ENCODE measurements around the gene A2M.

The A2M gene

DNA sequence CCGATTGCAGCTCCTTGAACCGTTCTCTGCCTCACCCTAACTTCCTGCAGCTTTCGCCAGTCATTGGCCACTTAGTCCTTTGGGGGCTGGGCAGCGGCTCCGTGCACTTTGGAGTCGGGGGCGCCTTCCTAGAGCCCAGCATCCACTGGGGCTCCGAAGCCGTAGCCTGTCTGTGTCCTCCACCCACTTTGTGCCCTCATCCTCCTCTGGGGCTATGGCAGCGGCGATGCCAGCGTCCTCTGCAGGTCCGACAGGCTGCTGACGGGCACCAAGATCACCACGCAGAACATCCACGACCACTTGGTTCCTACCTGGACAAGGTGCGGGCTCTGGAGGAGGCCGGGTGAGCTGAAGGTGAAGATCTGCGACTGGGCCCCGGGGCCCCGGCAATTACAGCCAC lies 11.8 kb upstream of the A2M start:
- Histone ChIP-seq H3K23ac (ENCODE audit: low read length in 2 of 2) (no peak overlapping the region), H3K27ac (ENCODE audit: low read length, poor library complexity, severe bottlenecking) (no peak overlapping the region), H3K36me3 (ENCODE audit: control insufficient read depth in 1 of 2, insufficient read depth in 2 of 2, low read depth in 1 of 2, low read length in 2 of 2) (no peaks in the 10 kb centered on the region), H4K91ac (ENCODE audit: low read length) (no peak overlapping the region), H3K27me3 (ENCODE audit: control insufficient read depth in 1 of 2, insufficient read depth in 1 of 2, low read length in 2 of 2) (no peaks in the 10 kb centered on the region), H3K18ac (ENCODE audit: low read depth in 1 of 2, low read length in 2 of 2) (no peak overlapping the region), H2AK5ac (ENCODE audit: low read length, severe bottlenecking) (no peak overlapping the region), H3K79me1 (replicated peaks; ENCODE audit: low read length, poor library complexity, severe bottlenecking) (no peaks in the 10 kb centered on the region), H2BK15ac (ENCODE audit: low read depth, poor library complexity, severe bottlenecking) (no peak overlapping the region), H3K9ac (ENCODE audit: low read length) (no peak overlapping the region), H2AFZ (ENCODE audit: low read depth, low read length) (no peak overlapping the region), H3K4me2 (ENCODE audit: low read length, poor library complexity, severe bottlenecking) (no peak overlapping the region), H2BK5ac (ENCODE audit: low read depth, low read length, poor library complexity, severe bottlenecking) (no peak overlapping the region), H3K9me3 (ENCODE audit: control insufficient read depth, low read length) (peaks cover 3% of the 10 kb centered on the region), H3K4ac (ENCODE audit: low read depth in 1 of 2, low read length in 2 of 2) (no peak overlapping the region), H2BK120ac (ENCODE audit: low read depth, low read length) (no peak overlapping the region), H4K8ac (ENCODE audit: low read length) (no peak overlapping the region), H3K4me1 (ENCODE audit: control insufficient read depth, insufficient read depth, low read depth, low read length) (no peaks in the 10 kb centered on the region), H3K4me3 (ENCODE audit: insufficient read depth in 1 of 2, low read depth in 1 of 2, low read length in 2 of 2) (no peak overlapping the region), H3K14ac (ENCODE audit: low read length in 2 of 2) (no peak overlapping the region), H2BK12ac (ENCODE audit: low read length in 2 of 2) (no peak overlapping the region)
- DNase-seq = no peak
- WGBS = 95% methylated on average over 21 of the region's 21 CpGs

DNA sequence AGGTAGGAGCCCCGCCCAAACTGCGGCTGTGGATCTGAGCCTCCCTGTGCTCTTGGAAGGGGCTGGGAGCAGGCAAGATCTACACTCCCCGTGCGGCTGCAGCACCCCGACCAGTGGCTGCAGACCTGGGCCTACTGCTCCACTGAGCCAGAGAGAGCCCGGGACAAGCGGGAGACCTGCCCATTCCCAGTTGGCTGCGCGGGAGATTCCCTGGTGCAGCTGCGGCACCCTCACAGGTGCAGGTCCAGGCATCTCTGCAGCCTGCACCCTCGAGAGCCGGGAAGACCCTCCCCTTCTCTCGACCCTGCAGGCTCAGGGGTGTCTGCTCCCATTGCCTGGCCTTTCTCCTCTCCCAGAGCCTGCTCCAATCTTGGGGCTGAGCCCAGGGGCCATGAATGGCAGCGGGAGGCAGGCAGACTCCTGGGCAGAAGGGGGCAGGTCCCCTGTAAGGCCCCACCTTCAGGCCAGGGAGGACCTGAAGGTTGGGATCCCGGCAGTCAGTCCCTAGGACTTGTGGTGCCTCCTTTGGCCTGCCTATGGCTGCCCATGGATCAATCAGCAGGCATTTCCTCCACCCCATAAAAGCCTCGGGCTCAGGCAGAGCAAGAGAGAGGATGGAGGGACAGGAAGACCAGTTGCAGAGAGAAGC lies 8.8 kb upstream of the A2M start:
- Histone ChIP-seq H2BK15ac (ENCODE audit: low read depth, poor library complexity, severe bottlenecking) (no peak overlapping the region), H3K9ac (ENCODE audit: low read length) (no peak overlapping the region), H4K91ac (ENCODE audit: low read length) (no peak overlapping the region), H2BK120ac (ENCODE audit: low read depth, low read length) (no peak overlapping the region), H4K8ac (ENCODE audit: low read length) (peak overlapping the region; percentile 2), H3K9me3 (ENCODE audit: control insufficient read depth, low read length) (no peaks in the 10 kb centered on the region), H3K79me1 (replicated peaks; ENCODE audit: low read length, poor library complexity, severe bottlenecking) (no peaks in the 10 kb centered on the region), H3K4ac (ENCODE audit: low read depth in 1 of 2, low read length in 2 of 2) (no peak overlapping the region), H3K4me1 (ENCODE audit: control insufficient read depth, insufficient read depth, low read depth, low read length) (no peaks in the 10 kb centered on the region), H2BK5ac (ENCODE audit: low read depth, low read length, poor library complexity, severe bottlenecking) (no peak overlapping the region), H3K27ac (ENCODE audit: low read length, poor library complexity, severe bottlenecking) (no peak overlapping the region), H2AFZ (ENCODE audit: low read depth, low read length) (no peak overlapping the region), H3K27me3 (ENCODE audit: control insufficient read depth in 1 of 2, insufficient read depth in 1 of 2, low read length in 2 of 2) (no peaks in the 10 kb centered on the region), H3K14ac (ENCODE audit: low read length in 2 of 2) (no peak overlapping the region), H3K18ac (ENCODE audit: low read depth in 1 of 2, low read length in 2 of 2) (no peak overlapping the region), H3K23ac (ENCODE audit: low read length in 2 of 2) (no peak overlapping the region), H3K4me2 (ENCODE audit: low read length, poor library complexity, severe bottlenecking) (no peak overlapping the region), H3K36me3 (ENCODE audit: control insufficient read depth in 1 of 2, insufficient read depth in 2 of 2, low read depth in 1 of 2, low read length in 2 of 2) (no peaks in the 10 kb centered on the region), H2BK12ac (ENCODE audit: low read length in 2 of 2) (no peak overlapping the region), H3K4me3 (ENCODE audit: insufficient read depth in 1 of 2, low read depth in 1 of 2, low read length in 2 of 2) (no peak overlapping the region), H2AK5ac (ENCODE audit: low read length, severe bottlenecking) (no peak overlapping the region)
- WGBS = 88% methylated on average over 15 of the region's 16 CpGs
- no peak for DNase-seq

DNA sequence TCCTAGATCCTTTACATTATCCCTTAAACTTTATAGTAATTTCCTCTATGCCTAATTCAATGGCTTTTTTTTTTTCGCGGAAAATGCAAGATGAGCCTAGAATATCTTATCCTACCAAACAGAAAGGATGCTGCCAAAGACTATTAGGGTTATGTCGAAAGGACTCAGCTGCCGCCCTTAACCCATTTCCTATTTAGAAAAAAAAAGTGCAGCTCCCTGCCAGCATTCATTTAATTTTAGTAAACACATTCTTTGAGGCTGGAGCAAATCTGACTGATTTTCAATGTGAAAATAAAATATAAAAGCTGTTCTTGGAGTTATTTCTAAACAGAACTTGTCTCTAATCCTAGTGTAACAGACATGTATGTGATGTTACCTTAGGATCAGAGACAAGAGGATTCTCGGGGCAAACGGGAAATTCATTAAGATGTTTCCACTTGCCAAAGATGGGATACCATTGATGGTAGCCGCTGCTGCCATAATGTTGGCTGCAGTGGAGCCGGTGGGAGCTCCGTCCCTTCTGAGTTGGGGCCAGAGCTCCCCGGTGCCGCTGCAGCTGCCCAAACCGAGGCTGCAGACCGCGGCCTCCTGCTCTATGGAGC lies 8.2 kb upstream of the A2M start:
- H3K27ac ChIP-seq (ENCODE audit: low read length, poor library complexity, severe bottlenecking) = no peak overlapping the region
- H3K9me3 ChIP-seq (ENCODE audit: control insufficient read depth, low read length) = no peaks in the 10 kb centered on the region
- no peak overlapping the region for H2BK15ac ChIP-seq (ENCODE audit: low read depth, poor library complexity, severe bottlenecking)
- no peak overlapping the region for H2BK5ac ChIP-seq (ENCODE audit: low read depth, low read length, poor library complexity, severe bottlenecking)
- H3K4me3 ChIP-seq (ENCODE audit: insufficient read depth in 1 of 2, low read depth in 1 of 2, low read length in 2 of 2) = no peak overlapping the region
- no peak overlapping the region for H3K23ac ChIP-seq (ENCODE audit: low read length in 2 of 2)
- H3K18ac ChIP-seq (ENCODE audit: low read depth in 1 of 2, low read length in 2 of 2) = no peak overlapping the region
- no peak for DNase-seq
- H3K79me1 ChIP-seq (replicated peaks; ENCODE audit: low read length, poor library complexity, severe bottlenecking) = no peaks in the 10 kb centered on the region
- H3K27me3 ChIP-seq (ENCODE audit: control insufficient read depth in 1 of 2, insufficient read depth in 1 of 2, low read length in 2 of 2) = no peaks in the 10 kb centered on the region
- no peak overlapping the region for H3K9ac ChIP-seq (ENCODE audit: low read length)
- H4K8ac ChIP-seq (ENCODE audit: low read length) = no peak overlapping the region
- H3K36me3 ChIP-seq (ENCODE audit: control insufficient read depth in 1 of 2, insufficient read depth in 2 of 2, low read depth in 1 of 2, low read length in 2 of 2) = no peaks in the 10 kb centered on the region
- no peak overlapping the region for H2AFZ ChIP-seq (ENCODE audit: low read depth, low read length)
- H3K4me2 ChIP-seq (ENCODE audit: low read length, poor library complexity, severe bottlenecking) = no peak overlapping the region
- no peak overlapping the region for H4K91ac ChIP-seq (ENCODE audit: low read length)
- H2BK120ac ChIP-seq (ENCODE audit: low read depth, low read length) = no peak overlapping the region
- H2AK5ac ChIP-seq (ENCODE audit: low read length, severe bottlenecking) = no peak overlapping the region
- 94% methylated on average over 12 of the region's 14 CpGs for WGBS
- no peak overlapping the region for H3K14ac ChIP-seq (ENCODE audit: low read length in 2 of 2)
- no peaks in the 10 kb centered on the region for H3K4me1 ChIP-seq (ENCODE audit: control insufficient read depth, insufficient read depth, low read depth, low read length)
- no peak overlapping the region for H3K4ac ChIP-seq (ENCODE audit: low read depth in 1 of 2, low read length in 2 of 2)
- H2BK12ac ChIP-seq (ENCODE audit: low read length in 2 of 2) = no peak overlapping the region

DNA sequence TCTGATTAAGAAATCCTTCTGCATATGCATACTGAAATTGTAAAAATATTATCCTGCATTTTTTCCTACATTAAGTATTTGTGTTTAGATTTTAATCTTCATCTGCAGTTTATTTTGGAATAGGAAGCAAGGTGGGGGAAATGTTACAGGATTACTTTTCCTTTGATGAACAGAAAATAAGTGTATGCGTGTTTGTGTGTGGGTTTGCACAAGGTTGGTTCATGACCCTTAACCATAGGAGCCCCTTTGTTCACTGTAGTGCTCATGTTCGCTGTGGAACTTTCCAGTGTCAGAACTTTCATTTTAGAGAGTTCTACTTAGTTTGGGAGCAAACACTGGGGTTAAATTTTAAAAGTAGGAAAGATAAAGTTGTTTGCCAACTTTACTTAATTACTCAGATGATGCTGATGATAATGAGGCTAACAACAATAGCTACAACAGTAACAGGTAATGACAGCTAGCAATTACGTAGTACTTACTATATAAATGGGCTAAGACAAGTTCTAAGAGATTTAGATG lies 6.4 kb upstream of the A2M start:
- H3K4me1 ChIP-seq (ENCODE audit: control insufficient read depth, insufficient read depth, low read depth, low read length) = no peaks in the 10 kb centered on the region
- no peak for DNase-seq
- H3K27me3 ChIP-seq (ENCODE audit: control insufficient read depth in 1 of 2, insufficient read depth in 1 of 2, low read length in 2 of 2) = no peaks in the 10 kb centered on the region
- H2BK12ac ChIP-seq (ENCODE audit: low read length in 2 of 2) = no peak overlapping the region
- no peak overlapping the region for H3K14ac ChIP-seq (ENCODE audit: low read length in 2 of 2)
- H2BK5ac ChIP-seq (ENCODE audit: low read depth, low read length, poor library complexity, severe bottlenecking) = no peak overlapping the region
- no peaks in the 10 kb centered on the region for H3K36me3 ChIP-seq (ENCODE audit: control insufficient read depth in 1 of 2, insufficient read depth in 2 of 2, low read depth in 1 of 2, low read length in 2 of 2)
- H3K18ac ChIP-seq (ENCODE audit: low read depth in 1 of 2, low read length in 2 of 2) = no peak overlapping the region
- no peak overlapping the region for H2AK5ac ChIP-seq (ENCODE audit: low read length, severe bottlenecking)
- H3K27ac ChIP-seq (ENCODE audit: low read length, poor library complexity, severe bottlenecking) = no peak overlapping the region
- no peaks in the 10 kb centered on the region for H3K9me3 ChIP-seq (ENCODE audit: control insufficient read depth, low read length)
- H3K4ac ChIP-seq (ENCODE audit: low read depth in 1 of 2, low read length in 2 of 2) = no peak overlapping the region
- H4K91ac ChIP-seq (ENCODE audit: low read length) = no peak overlapping the region
- H3K79me1 ChIP-seq (replicated peaks; ENCODE audit: low read length, poor library complexity, severe bottlenecking) = no peaks in the 10 kb centered on the region
- H2BK15ac ChIP-seq (ENCODE audit: low read depth, poor library complexity, severe bottlenecking) = no peak overlapping the region
- H3K9ac ChIP-seq (ENCODE audit: low read length) = no peak overlapping the region
- no peak overlapping the region for H3K4me2 ChIP-seq (ENCODE audit: low read length, poor library complexity, severe bottlenecking)
- no peak overlapping the region for H3K23ac ChIP-seq (ENCODE audit: low read length in 2 of 2)
- no peak overlapping the region for H3K4me3 ChIP-seq (ENCODE audit: insufficient read depth in 1 of 2, low read depth in 1 of 2, low read length in 2 of 2)
- no peak overlapping the region for H4K8ac ChIP-seq (ENCODE audit: low read length)
- WGBS = 83% methylated on average over 2 of the region's 3 CpGs
- no peak overlapping the region for H2BK120ac ChIP-seq (ENCODE audit: low read depth, low read length)
- H2AFZ ChIP-seq (ENCODE audit: low read depth, low read length) = no peak overlapping the region
